Astrocyte of the cerebellum (primary cell): Measurements from ENCODE around the gene MMP25.
"Not testable (repeated sequence)": the region's sequence is repeated elsewhere in the genome, so short reads cannot be mapped to it uniquely, and the experiment has no call there.

ENCODE experiments used
- DNase-seq: peaks from one replicate; pipeline ENCODE4 v3.0.0-alpha.2; 2011; ENCODE audit warnings: low read depth
- H3K4me3 ChIP-seq: 2 replicates; pipeline ENCODE4 v1.5.1; 2011; ENCODE audit warnings: mild to moderate bottlenecking, low read depth, low read length, moderate library complexity
- in situ Hi-C: cut with HindIII; loops from 2 replicates; pipeline ENCODE4 v1.10.0; 2017; ENCODE audit warnings: low sequenced_read_pairs
- TF ChIP-seq, protein P1 (sequence below): IDR thresholded peaks from 2 replicates; pipeline ENCODE4 v1.5.1; 2012; ENCODE audit warnings: low read length, low read depth, moderate library complexity, mild to moderate bottlenecking; ENCODE audit errors: missing control alignments

MMP25 gene

DNA sequence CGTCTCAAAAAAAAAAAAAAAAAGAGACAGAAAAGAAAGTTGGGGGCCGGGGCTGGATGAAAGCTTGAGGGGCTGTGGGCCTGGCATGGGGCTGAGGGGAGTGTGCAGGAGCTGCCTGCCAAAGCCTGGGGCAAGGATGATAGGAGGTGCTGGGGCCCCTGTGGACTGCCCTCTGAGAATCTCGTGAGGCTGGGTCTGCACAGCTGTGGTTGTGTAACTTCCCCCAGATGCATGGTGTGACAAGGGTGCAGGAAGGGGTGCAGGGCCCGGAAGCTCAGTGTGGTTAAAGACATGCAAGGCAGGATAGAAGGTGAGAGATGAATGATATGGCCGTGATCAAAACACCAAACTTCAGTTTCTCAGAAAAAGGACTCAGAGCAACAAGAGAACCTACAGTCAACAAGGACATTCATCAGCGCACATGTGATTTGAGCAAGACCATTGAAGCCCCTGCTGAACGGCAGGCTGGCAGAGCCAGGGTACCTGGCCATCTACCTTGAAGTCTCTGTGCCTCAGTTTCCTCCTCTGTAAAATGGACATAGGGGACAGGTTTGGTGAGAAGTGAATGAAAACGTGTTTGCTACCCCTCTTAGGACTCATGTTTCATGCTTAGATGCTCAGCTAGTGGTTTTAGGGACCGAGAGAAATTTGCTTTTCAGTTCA is 28.6 kb downstream of the MMP25 start:
- H3K4me3 ChIP-seq = no peak overlapping the region
- in situ Hi-C loops = no loop called here
- TF ChIP-seq, protein P1, sequence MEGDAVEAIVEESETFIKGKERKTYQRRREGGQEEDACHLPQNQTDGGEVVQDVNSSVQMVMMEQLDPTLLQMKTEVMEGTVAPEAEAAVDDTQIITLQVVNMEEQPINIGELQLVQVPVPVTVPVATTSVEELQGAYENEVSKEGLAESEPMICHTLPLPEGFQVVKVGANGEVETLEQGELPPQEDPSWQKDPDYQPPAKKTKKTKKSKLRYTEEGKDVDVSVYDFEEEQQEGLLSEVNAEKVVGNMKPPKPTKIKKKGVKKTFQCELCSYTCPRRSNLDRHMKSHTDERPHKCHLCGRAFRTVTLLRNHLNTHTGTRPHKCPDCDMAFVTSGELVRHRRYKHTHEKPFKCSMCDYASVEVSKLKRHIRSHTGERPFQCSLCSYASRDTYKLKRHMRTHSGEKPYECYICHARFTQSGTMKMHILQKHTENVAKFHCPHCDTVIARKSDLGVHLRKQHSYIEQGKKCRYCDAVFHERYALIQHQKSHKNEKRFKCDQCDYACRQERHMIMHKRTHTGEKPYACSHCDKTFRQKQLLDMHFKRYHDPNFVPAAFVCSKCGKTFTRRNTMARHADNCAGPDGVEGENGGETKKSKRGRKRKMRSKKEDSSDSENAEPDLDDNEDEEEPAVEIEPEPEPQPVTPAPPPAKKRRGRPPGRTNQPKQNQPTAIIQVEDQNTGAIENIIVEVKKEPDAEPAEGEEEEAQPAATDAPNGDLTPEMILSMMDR = no peak
- DNase-seq = no peak

DNA sequence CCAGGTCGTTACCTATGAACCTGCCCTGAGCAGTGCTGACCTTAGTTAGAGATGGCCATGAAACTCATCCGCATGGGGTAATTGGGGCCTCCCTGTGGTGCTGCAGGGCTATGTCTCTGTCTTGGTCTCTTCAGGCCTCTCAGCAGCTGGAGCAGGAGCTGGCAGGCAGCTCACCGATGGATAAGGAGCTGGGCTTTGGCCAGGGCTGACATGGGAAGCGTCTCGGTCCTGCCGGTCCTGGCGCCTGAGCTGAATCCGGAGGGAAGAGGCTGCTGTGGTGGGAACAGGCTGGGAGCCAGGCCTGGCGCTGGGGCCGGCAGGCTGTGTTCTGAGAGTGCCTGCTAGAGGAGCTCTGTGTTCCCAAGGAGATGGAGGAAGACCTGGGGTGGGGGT is 29.2 kb downstream of the MMP25 start:
- TF ChIP-seq, protein P1 = no peak
- no peak for DNase-seq
- in situ Hi-C loops = no loop called here
- H3K4me3 ChIP-seq = no peak overlapping the region

DNA sequence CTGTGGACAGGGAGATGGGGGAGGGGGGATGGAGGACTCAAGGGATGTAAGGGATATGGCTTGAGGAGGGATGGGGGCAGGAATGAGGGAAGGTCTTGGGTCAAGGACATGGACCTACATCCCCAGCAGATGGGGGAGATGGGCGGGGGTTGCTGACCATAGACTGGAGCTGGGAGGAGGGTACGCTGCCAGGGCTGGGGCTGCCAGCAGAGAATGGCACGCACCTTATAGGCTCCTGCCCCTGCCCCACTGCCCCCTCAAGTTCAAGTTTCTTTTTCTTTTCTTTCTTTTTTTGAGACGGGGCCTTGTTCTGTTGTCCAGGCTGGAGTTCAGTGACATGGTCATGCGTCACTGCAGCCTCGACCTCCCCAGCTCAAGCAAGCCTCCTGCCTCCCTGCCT is 29.6 kb downstream of the MMP25 start:
- DNase-seq, in situ Hi-C loops, H3K4me3 ChIP-seq: not testable (repeated sequence)

DNA sequence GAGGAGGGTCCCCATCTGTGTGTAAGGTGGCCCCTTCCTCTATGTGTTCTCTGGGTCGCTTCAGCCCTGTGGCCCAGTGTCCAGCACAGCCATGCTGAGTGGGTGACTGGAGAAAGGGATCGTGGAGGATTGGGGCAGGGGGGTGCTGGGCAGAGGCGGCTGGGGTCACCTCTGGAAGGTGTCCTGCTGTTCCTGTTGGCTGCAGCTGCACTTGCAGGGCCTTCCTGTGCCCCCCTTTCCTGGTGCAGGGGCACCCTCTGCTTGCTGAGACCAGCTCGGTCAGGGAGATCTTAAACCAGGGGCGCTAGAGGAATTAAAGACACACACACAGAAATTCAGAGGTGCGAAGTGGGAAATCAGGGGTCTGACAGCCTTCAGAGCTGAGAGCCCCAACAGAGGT is 30.2 kb downstream of the MMP25 start:
- no peak for DNase-seq
- TF ChIP-seq, protein P1 = no peak
- in situ Hi-C loops = no loop called here
- no peak overlapping the region for H3K4me3 ChIP-seq

DNA sequence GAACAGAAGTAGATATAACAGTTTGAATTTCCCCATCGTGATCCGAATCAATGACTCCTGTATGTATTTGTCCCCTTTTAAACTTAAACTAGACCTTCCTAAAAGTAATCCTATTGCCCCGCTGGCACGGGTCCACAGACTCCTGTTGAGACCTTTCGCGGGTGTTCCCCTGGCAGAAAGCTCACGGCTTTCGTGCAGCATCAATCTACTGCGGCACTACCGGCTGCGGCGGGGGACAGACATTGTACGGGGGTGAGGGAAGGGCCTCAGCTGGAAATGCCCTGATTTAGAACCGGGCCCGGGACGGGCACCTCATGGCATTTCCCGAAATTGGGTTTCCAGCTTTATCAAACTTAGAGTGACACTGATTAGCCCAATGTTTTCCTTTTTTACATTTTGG is 33.7 kb downstream of the MMP25 start:
- TF ChIP-seq, protein P1 = no peak

DNA sequence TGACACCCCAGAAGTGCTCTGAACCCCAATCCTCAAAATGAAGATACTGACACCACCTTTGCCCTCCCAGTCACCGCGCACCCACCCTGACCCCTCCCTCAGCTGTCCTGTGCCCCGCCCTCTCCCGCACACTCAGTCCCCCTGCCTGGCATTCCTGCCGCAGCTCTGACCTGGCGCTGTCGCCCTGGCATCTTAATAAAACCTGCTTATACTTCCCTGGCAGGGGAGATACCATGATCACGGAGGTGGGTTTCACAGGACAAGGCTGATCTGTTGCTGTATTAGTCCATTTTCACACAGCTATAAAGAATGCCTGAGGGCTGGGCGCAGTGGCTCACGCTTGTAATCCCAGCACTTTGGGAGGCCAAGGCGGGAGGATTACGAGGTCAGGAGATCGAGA is 35.6 kb downstream of the MMP25 start:
- DNase-seq, H3K4me3 ChIP-seq, in situ Hi-C loops: not testable (repeated sequence)

More for the DNA sequence above, 33.7 kb downstream of the MMP25 start:
- DNase-seq = no peak
- no peak overlapping the region for H3K4me3 ChIP-seq
- in situ Hi-C loops = no loop called here

DNA sequence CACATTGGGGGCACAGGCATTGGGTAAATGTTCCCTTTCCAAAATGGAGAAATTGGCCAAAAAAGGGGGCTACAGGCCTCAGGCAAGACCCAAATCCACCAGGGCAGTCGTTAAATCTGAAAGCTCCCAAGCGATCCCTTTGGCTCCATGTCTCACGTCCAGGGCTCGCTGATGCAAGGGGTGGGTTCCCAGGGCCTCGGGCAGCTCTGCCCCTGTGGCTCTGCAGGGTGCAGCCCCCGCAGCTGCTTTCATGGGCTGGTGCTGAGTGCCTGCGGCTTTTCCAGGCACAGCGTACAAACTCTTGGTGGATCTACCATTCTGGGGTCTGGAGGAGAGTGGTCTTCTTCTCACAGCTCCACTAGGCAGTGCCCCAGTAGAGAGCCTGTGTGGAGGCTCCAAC is 37.0 kb downstream of the MMP25 start:
- in situ Hi-C loops, H3K4me3 ChIP-seq, DNase-seq: not testable (repeated sequence)

DNA sequence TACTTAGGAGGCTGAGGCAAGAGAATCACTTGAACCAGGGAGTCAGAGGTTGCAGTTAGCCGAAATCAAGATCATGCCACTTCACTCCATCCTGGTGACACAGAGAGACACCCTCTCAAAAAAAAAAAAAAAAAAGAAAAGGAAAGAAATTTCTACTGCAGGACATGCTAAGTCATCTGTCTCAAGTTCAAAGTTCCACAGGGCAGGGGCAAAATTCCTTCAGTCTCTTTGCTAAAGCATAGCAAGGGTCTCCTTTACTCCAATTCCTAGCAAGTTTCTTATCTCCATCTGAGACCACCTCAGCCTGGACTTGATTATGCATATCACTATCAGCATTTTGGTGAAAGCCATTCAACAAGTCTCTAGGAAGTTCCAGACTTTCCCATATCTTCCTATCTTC is 38.1 kb downstream of the MMP25 start:
- in situ Hi-C loops = no loop called here
- H3K4me3 ChIP-seq = no peak overlapping the region
- TF ChIP-seq, protein P1 = no peak

More for the DNA sequence above, 38.1 kb downstream of the MMP25 start:
- no peak for DNase-seq
